Erythroblast (primary cell): Measurements from ENCODE around the gene PLBD2.

Source experiments
- DNase-seq, 2 experiments: peaks; one replicate each; lab custom pipeline; 2025; lab: John Stamatoyannopoulos, UW
- GATA1 ChIP-seq: IDR thresholded peaks from 2 replicates; pipeline ENCODE4 v1.6.1; 2011; ENCODE audit warnings: low read depth, mild to moderate bottlenecking, control low read depth, low read length, moderate library complexity
- POLR2A ChIP-seq: IDR thresholded peaks from 2 replicates; pipeline ENCODE4 v1.6.1; 2011; ENCODE audit warnings: mild to moderate bottlenecking, low read length

PLBD2 gene

DNA sequence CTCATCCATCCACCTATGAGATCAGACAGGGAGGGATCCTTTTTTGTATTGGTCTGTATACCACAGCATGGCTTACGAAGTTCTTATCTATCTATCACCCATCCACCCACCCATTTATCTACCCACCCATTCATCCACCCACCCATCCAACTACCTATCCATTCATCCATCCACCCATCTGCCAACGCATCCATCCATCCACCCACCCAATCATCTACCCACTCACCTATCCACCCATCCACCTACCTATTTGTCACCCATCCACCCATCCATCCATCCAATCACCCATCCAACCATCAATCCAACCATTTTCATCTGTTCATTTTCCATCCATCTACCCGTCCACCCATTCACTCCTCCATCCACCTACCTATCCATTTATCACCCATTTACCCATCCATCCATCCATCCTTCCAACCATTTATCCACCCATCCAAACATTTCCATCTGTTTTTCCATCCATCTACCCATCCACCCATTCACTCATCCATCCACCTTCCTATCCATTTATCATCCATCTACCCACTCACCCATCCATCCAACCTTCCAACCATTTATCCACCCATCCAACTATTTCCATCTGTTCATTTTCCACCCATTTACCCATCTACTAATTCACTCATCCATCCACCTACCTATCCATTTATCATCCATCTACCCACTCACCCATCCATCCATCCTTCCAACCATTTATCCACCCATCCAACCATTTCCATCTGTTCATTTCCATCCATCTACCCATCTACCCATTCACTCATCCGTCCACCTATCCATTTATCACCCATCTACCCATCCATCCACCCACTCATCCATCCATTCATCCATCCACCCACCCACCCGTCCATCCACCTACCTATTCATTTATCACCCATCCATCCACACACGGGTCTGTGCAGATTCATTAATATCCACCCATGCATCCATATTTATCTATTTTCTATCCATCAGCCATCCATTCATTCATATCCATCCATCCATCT, 32.0 kb downstream of the PLBD2 start:
- TF ChIP-seq POLR2A (no peak), GATA1 (no peak)

DNA sequence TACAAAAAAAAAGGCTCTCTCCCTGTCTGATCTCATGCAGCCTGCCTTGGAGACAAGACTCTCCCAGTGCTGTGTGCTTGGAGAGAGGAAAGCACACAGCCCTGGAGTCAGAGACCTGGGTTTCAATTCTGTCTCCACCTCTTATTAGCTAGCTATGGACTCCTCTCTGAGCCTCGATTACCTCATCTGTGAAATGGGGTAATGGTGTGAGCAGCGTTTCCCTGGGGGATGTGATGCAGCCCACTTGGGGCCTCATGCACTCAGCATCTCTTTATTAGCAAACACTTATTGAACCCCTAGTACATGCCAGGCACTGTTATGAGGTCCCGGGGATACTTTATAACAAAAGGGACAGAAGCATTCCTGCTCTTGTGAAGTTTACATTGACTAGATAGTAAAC, 32.8 kb downstream of the PLBD2 start:
- TF ChIP-seq POLR2A, result no peak
- no peak for TF ChIP-seq GATA1
- DNase-seq, result no peak

More for the DNA sequence above, 32.0 kb downstream of the PLBD2 start:
- DNase-seq, result no peak

DNA sequence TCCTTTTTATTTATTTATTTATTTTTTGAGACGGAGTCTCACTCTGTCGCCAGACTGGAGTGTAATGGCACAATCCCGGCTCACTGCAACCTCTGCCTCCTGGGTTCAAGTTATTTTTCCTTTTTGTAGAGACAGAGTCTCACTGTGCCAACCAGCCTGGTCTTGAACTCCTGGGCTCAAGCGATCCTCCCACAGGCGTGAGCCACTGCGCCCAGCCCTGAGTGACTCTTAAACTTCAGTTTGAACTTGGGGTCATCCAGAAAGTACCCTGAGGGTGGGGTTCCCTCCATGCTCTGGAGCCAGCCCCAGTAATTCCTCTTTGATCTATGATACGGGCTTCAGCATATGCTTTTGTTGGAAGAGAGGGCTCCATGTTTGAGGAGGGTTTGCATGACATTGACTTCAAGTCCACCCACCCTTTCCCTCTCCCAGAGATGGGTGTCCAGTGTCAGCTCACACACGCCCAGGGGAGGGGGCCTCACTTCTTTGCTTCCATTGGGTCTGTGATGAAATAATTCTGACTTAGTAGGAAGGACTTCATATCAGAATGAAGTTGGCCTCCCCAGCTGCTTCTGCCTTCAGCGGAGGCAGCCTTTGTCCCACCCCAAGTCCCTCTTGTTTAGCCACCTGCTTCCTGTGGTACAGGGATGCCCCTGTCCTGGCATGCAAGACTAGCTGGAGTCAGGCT, 33.4 kb downstream of the PLBD2 start:
- TF ChIP-seq POLR2A (no peak), GATA1 (no peak)
- no peak for DNase-seq

DNA sequence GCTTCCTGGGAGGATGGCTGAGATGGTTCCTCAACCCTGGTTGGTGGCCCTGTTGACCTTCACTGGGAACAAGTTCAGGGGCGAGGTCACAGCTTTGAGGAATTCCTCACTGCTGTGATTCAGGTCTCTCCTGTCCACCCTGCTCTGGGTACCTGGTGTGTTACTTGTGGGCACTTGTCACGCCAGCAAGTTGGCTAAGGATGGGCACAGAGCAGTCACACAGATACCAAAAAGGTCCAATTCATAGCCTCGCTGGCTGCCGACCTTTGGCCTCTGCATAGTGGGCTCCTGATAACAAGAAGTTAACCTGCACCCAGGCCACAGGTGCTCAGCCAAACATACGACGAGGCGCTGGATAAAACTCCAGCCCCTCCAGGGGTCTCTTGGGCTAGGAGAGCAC, 34.1 kb downstream of the PLBD2 start:
- no peak for TF ChIP-seq GATA1
- no peak for TF ChIP-seq POLR2A
- DNase-seq, result no peak

DNA sequence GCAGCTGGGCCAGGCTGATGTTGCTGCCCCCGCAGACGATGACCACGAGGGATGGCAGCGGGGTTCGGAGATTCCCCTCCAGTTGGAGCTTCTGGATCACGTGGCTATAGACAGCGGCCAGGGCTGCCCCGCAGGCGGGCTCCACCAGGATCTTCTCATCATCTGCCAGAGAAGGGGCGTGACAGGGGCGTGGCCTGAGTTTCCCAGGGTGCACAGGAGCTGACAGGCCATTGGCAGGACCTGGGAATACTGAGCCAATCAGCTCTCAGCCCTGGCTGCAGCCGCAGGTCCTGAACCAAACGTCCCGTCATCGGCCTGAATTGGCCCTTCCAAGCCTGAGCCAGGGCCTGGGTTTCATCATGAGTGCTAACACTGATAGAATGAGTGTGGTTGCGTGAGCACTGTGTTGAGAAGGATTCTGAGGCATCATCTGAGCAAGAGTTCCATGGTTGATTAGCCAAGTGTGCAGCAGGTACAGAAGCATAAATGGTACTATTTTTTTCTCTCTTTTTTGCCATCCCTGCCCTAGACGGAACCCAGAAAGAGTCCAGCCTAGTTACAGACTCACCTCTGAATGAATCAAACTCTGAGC, 34.7 kb downstream of the PLBD2 start:
- TF ChIP-seq GATA1, result no peak
- TF ChIP-seq POLR2A, result no peak
- DNase-seq, result peak; percentile 20 to 26

DNA sequence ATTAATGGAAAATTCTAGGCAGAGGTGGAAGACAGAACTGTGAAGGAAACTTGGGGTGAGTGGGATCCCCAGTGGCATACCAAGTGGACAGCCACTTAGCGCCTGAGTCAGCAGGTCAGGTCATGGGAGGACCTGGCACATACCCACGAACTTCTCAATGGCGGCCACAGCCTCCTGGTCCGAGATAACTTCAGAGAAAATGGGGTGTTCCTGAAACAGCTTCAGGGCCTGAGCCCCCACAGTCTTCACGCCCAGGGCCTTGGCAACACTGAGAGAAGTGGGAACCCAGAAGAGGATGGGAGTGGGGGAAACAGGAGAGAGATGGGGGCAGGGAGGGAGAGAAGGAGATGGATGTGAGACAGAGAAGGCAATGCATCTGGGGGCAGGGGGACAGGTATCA, 35.4 kb downstream of the PLBD2 start:
- no peak for TF ChIP-seq POLR2A
- TF ChIP-seq GATA1, result no peak
- DNase-seq, result no peak

DNA sequence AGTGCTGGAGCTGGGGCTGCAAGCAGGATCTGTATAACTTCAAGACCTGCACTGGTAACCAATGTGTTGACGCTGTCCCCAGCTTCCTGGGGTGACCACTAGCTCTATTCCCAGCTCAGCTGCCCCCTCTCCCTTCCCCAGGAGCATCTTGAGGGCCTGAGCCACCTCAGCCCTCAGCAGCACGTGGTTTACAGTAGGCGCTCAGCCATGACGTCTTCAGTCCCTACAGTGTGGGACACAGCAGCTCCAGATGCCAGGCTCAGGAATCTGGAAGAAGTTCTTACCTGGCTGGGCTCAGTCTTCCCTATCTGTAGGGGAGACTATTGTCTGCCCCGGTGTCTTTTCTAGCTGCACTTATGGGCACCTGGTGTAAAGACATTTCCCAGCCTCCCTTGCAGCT, 36.7 kb downstream of the PLBD2 start:
- DNase-seq, result no peak
- no peak for TF ChIP-seq GATA1
- TF ChIP-seq POLR2A, result no peak

DNA sequence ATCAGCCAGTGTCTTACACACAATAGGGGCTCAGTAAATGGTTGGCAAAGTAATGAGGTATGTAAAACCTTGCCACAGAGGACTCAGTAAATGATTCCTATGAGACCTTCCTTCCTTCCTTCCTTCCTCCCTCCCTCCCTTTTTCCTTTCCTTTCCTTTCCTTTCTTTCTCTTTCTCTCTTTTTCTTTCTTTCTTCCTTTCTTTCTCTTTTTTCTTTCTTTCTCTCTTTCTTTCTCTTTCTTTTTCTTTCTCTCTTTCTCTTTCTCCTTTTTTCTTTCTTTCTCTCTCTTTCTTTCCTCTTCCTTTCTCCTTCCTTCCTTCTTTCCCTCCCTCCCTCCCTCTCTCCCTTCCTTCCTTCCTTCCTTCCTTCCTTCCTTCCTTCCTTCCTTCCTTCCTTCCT, 37.8 kb downstream of the PLBD2 start:
- no peak for DNase-seq
- TF ChIP-seq POLR2A, result no peak
- TF ChIP-seq GATA1, result no peak

DNA sequence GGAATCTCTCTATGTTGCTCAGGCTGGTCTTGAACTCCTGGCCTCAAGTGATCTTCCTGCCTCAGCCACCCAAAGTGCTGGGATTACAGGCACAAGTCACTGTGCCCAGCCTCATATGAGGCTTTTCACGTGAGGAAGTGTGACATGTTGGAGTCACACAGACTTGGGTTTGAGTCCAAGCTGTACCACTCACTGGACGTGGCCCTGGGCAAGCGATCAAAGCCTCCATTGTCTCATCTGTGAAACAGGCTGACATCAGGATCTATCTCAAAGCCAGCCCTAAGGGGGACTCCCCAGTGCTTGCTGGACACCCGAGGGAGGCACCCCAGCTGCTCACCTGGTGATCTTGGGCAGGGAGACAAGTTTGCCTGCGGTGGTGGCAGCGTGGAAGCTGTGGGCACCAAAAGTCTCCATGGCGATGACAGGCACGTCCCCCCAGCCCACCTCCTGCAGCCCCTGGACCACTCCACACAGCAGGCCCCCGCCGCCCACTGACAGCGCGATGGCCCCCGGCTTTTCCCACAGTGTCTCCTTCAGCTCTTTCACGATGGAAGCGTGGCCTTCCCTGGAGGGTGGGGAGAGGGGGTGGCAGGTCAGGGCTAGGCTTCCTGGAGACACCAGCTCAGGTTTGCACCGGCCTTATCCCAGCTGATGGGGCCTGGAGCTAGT, 38.6 kb downstream of the PLBD2 start:
- TF ChIP-seq POLR2A (no peak), GATA1 (no peak)
- no peak for DNase-seq

DNA sequence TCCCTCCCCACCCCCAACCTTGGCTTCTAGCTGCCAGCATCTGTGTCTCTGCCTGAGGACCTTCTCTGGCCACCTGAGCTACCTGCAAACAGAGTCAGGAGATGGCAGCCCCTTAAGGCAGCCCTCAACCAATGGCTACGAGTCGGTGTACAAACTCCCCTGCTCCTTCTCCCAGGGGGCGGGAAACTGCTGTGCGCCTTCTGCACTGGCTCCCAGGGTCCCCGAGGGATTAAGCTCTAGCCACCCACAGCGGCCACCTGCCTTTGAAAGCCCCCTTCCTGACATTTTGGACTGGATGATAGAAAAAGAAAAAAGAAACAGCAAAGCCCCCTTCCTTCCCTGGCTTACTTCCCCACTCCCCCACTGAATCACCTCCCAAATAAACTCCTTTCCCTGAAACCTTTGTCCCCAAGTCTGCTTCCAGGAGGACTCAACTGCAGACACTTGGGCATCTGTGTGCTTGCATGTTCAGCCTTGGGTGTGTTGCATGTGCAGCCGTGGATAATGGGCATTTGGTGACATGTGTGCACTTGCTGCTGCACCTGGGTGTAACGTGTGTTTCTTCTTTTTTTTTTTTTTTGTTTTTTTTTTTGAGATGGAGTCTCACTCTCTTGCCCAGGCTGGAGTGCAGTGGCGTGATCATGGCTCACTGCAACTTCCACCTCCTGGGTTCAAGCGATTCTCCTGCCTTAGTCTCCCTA, 39.3 kb downstream of the PLBD2 start:
- DNase-seq, result no peak
- TF ChIP-seq POLR2A (no peak), GATA1 (no peak)

DNA sequence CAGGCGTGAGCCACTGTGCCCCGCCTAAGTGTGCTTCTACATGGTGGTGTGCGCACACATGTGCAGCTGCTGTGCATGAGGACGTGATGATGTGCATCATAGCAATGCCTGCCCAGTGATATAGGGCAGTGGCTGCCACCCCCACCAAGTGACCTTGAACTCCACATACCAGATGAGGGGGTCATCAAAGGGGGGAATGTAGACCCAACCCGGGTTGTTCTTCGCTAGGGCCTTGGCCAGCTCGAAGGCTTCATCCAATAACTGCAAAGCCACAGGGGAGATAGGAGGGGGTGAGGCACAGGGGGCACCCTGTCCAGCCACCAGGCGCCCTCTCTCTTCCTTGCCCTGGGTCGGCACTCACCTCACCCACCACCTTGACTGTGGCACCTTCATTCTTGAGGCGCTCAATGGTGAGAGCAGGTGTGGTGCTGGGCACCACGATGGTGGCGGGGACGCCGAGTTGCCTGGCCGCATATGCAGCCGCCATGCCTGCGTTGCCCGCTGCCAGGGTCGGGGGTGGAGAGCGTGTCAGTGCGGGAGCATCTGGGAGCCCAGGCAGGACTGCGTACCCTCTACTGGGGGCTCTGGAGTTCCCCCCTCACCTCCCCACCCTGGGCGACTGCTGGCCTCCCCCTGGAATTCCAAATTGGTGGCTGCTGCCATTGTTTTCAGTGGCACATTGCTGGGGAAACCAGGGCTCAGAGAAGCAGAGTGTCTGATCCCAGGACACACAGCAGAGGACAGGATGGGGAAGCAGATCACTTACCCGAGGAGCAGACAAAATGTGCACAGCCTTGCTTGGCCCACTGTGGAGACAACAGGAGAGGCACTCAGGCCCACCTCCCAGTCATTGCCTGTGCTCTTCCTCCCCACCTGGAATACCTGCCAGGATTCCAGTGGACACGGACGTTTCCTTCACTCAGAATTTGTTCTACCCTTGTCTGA, 40.2 kb downstream of the PLBD2 start:
- TF ChIP-seq POLR2A, result no peak
- no peak for TF ChIP-seq GATA1
- DNase-seq, result no peak

DNA sequence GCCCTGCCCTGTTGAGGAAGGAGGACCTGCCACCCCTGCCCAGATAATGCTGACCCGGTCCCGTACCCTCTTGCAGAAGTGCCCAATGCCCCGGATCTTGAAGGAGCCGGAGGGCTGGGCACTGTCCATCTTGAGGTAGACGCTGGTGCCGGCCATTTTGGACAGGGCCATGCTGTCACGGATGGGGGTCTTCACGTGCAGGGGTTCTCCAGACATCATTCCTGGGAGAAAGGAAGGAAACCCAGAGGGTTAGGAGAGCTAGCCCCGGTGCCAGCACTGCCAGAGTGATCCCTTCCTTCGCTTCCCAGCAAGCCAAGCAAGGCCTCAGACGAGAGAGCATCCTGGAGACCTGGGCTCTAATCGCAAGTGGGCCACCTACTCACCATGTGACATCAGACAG, 41.1 kb downstream of the PLBD2 start:
- no peak for DNase-seq
- TF ChIP-seq POLR2A, result no peak
